Neuron (in vitro differentiated cells): ENCODE data around the gene ZNF831.

Experiments used
- H2AFZ ChIP-seq: one replicate; pipeline ENCODE4 v1.6.1; 2013; ENCODE audit warnings: low read depth, mild to moderate bottlenecking, inconsistent platforms, low read length, moderate library complexity
- H3K27me3 ChIP-seq: one replicate; pipeline ENCODE4 v1.6.1; 2013; ENCODE audit warnings: low read length; ENCODE audit not compliant: insufficient read depth
- H3K36me3 ChIP-seq: one replicate; pipeline ENCODE4 v1.6.1; 2013; ENCODE audit warnings: low read length; ENCODE audit not compliant: insufficient read depth
- H3K4me1 ChIP-seq: one replicate; pipeline ENCODE4 v1.6.1; 2013; ENCODE audit warnings: low read length; ENCODE audit not compliant: insufficient read depth
- H3K4me3 ChIP-seq: 2 replicates; pipeline ENCODE4 v1.5.1; 2013; ENCODE audit warnings: mild to moderate bottlenecking, low read length, moderate library complexity
- H3K9me3 ChIP-seq: one replicate; pipeline ENCODE4 v1.6.1; 2013; ENCODE audit warnings: low read length

ZNF831 gene

GRCh38 chr20:59273739-59274357, 110.2 kb downstream of the ZNF831 start:
- Histone ChIP-seq H2AFZ (no peak overlapping the region), H3K27me3 (peaks cover 3% of the 10 kb centered on the region), H3K9me3 (no peaks in the 10 kb centered on the region), H3K4me1 (no peaks in the 10 kb centered on the region), H3K4me3 (no peak overlapping the region), H3K36me3 (no peaks in the 10 kb centered on the region)

- Histone ChIP-seq H2AFZ (no peak overlapping the region), H3K36me3 (no peaks in the 10 kb centered on the region), H3K4me1 (no peaks in the 10 kb centered on the region), H3K4me3 (no peak overlapping the region), H3K9me3 (no peaks in the 10 kb centered on the region), H3K27me3 (no peaks in the 10 kb centered on the region)
These were observed 113.3 kb downstream of the ZNF831 start for GRCh38 chr20:59276938-59277337.

GRCh38 chr20:59284470-59284869, 120.8 kb downstream of the ZNF831 start:
- H3K4me3 ChIP-seq: no peak overlapping the region
- no peaks in the 10 kb centered on the region for H3K9me3 ChIP-seq
- no peak overlapping the region for H2AFZ ChIP-seq
- H3K4me1 ChIP-seq: no peaks in the 10 kb centered on the region
- no peaks in the 10 kb centered on the region for H3K27me3 ChIP-seq
- H3K36me3 ChIP-seq: no peaks in the 10 kb centered on the region

- H2AFZ ChIP-seq: no peak overlapping the region
- no peaks in the 10 kb centered on the region for H3K36me3 ChIP-seq
- H3K4me1 ChIP-seq: no peaks in the 10 kb centered on the region
- H3K4me3 ChIP-seq: no peak overlapping the region
- H3K27me3 ChIP-seq: no peaks in the 10 kb centered on the region
- no peaks in the 10 kb centered on the region for H3K9me3 ChIP-seq
These were observed 126.4 kb downstream of the ZNF831 start for GRCh38 chr20:59289994-59290393.

- no peaks in the 10 kb centered on the region for H3K36me3 ChIP-seq
- no peak overlapping the region for H3K4me3 ChIP-seq
- no peaks in the 10 kb centered on the region for H3K9me3 ChIP-seq
These were observed 128.2 kb downstream of the ZNF831 start for GRCh38 chr20:59291740-59292383.

GRCh38 chr20:59295531-59295930, 131.9 kb downstream of the ZNF831 start:
- H3K27me3 ChIP-seq: peaks cover 17% of the 10 kb centered on the region

More at GRCh38 chr20:59291740-59292383, 128.2 kb downstream of the ZNF831 start:
- Histone ChIP-seq H3K27me3 (no peaks in the 10 kb centered on the region), H2AFZ (no peak overlapping the region), H3K4me1 (no peaks in the 10 kb centered on the region)

GRCh38 chr20:59297686-59298085, 134.1 kb downstream of the ZNF831 start:
- Histone ChIP-seq H2AFZ (no peak overlapping the region), H3K27me3 (peaks cover 28% of the 10 kb centered on the region)

More at GRCh38 chr20:59295531-59295930, 131.9 kb downstream of the ZNF831 start:
- no peaks in the 10 kb centered on the region for H3K9me3 ChIP-seq
- H3K36me3 ChIP-seq: no peaks in the 10 kb centered on the region
- H3K4me3 ChIP-seq: no peak overlapping the region
- H3K4me1 ChIP-seq: no peaks in the 10 kb centered on the region
- H2AFZ ChIP-seq: no peak overlapping the region

GRCh38 chr20:59299945-59300332, 136.3 kb downstream of the ZNF831 start:
- Histone ChIP-seq H3K9me3 (no peaks in the 10 kb centered on the region), H2AFZ (no peak overlapping the region), H3K4me1 (no peaks in the 10 kb centered on the region), H3K27me3 (peaks cover 35% of the 10 kb centered on the region), H3K36me3 (no peaks in the 10 kb centered on the region), H3K4me3 (no peak overlapping the region)

More at GRCh38 chr20:59297686-59298085, 134.1 kb downstream of the ZNF831 start:
- no peaks in the 10 kb centered on the region for H3K36me3 ChIP-seq
- no peaks in the 10 kb centered on the region for H3K9me3 ChIP-seq
- H3K4me3 ChIP-seq: no peak overlapping the region
- H3K4me1 ChIP-seq: no peaks in the 10 kb centered on the region

- Histone ChIP-seq H3K4me1 (no peaks in the 10 kb centered on the region), H3K36me3 (no peaks in the 10 kb centered on the region), H3K9me3 (no peaks in the 10 kb centered on the region), H2AFZ (no peak within 1 kb of the TSS), H3K27me3 (peaks cover 35% of the 10 kb centered on the region), H3K4me3 (no peak within 1 kb of the TSS)
These were observed 136.9 kb downstream of the ZNF831 start, which contains the start of gene EDN3 for GRCh38 chr20:59300333-59301081. Gene EDN3 (plus strand): TSS chr20:59300611. CDS start chr20:59300813, 202 bp downstream.

GRCh38 chr20:59301343-59302007, 137.9 kb downstream of the ZNF831 start:
- Histone ChIP-seq H3K27me3 (peaks cover 35% of the 10 kb centered on the region), H3K4me1 (no peaks in the 10 kb centered on the region), H3K9me3 (no peaks in the 10 kb centered on the region), H3K36me3 (no peaks in the 10 kb centered on the region), H2AFZ (no peak overlapping the region), H3K4me3 (no peak overlapping the region)

- Histone ChIP-seq H3K4me3 (no peak overlapping the region), H2AFZ (no peak overlapping the region), H3K36me3 (no peaks in the 10 kb centered on the region), H3K4me1 (no peaks in the 10 kb centered on the region), H3K27me3 (peaks cover 14% of the 10 kb centered on the region), H3K9me3 (no peaks in the 10 kb centered on the region)
These were observed 142.5 kb downstream of the ZNF831 start for GRCh38 chr20:59305908-59306655.

GRCh38 chr20:59307270-59307669, 143.6 kb downstream of the ZNF831 start:
- no peak overlapping the region for H2AFZ ChIP-seq
- no peaks in the 10 kb centered on the region for H3K4me1 ChIP-seq
- H3K4me3 ChIP-seq: no peak overlapping the region
- H3K9me3 ChIP-seq: no peaks in the 10 kb centered on the region
- H3K36me3 ChIP-seq: no peaks in the 10 kb centered on the region
- H3K27me3 ChIP-seq: peaks cover 7% of the 10 kb centered on the region
